Loucy (cell line): Measurements from ENCODE around the gene FGF12.

Experiments used
- H2AFZ ChIP-seq: fragments of 200-600 bp; sonication (generic); 2 replicates; pipeline ENCODE4 v1.6.0; 2016; ENCODE audit warnings: antibody characterized with exemption, mild to moderate bottlenecking, low read length, moderate library complexity
- H3F3A ChIP-seq: fragments of 200-600 bp; 2 replicates; pipeline ENCODE4 v1.6.0; 2016; ENCODE audit warnings: antibody characterized with exemption, low read depth, mild to moderate bottlenecking
- H3K27me3 ChIP-seq: fragments of 200-600 bp; sonication (generic); 2 replicates; pipeline ENCODE4 v1.6.1; 2014; ENCODE audit warnings: low read length, mild to moderate bottlenecking; ENCODE audit not compliant: insufficient read depth, poor library complexity, severe bottlenecking
- H3K36me3 ChIP-seq: fragments of 200-600 bp; sonication (generic); 2 replicates; pipeline ENCODE4 v1.6.1; 2016; ENCODE audit warnings: low read length; ENCODE audit not compliant: insufficient read depth
- H3K4me1 ChIP-seq: fragments of 200-600 bp; sonication (generic); 2 replicates; pipeline ENCODE4 v1.5.1; 2014; ENCODE audit warnings: low read length, mild to moderate bottlenecking; ENCODE audit not compliant: insufficient read depth, poor library complexity, severe bottlenecking
- H3K4me2 ChIP-seq: fragments of 200-600 bp; sonication (generic); 2 replicates; pipeline ENCODE4 v1.6.0; 2014; ENCODE audit warnings: antibody characterized with exemption, low read length, low read depth, mild to moderate bottlenecking; ENCODE audit not compliant: poor library complexity, severe bottlenecking
- H3K4me3 ChIP-seq: fragments of 200-600 bp; sonication (generic); 2 replicates; pipeline ENCODE4 v1.5.1; 2014; ENCODE audit warnings: low read length, mild to moderate bottlenecking, mixed read lengths; ENCODE audit not compliant: poor library complexity, severe bottlenecking
- H3K79me2 ChIP-seq: fragments of 200-600 bp; sonication (generic); 2 replicates; pipeline ENCODE4 v1.6.1; 2014; ENCODE audit warnings: low read length; ENCODE audit not compliant: insufficient read depth
- H3K9ac ChIP-seq: fragments of 200-600 bp; sonication (generic); 2 replicates; pipeline ENCODE4 v1.6.0; 2014; ENCODE audit warnings: mild to moderate bottlenecking, low read depth, low read length, moderate library complexity; ENCODE audit not compliant: poor library complexity, severe bottlenecking
- H3K9me2 ChIP-seq: fragments of 200-600 bp; sonication (generic); replicated peaks from 2 replicates; pipeline ENCODE4 v1.6.1; 2016; ENCODE audit warnings: low read depth, low read length, mixed read lengths
- H3K9me3 ChIP-seq: fragments of 200-600 bp; sonication (generic); 2 replicates; pipeline ENCODE4 v1.6.1; 2014; ENCODE audit warnings: mild to moderate bottlenecking, antibody characterized with exemption, low read length, low read depth; ENCODE audit not compliant: insufficient read depth
- H4K20me1 ChIP-seq: fragments of 200-600 bp; sonication (generic); 2 replicates; pipeline ENCODE4 v1.6.0; 2014; ENCODE audit warnings: antibody characterized with exemption, low read length, mild to moderate bottlenecking; ENCODE audit not compliant: insufficient read depth, poor library complexity, severe bottlenecking
- EZH2phosphoT487 ChIP-seq: fragments of 200-600 bp; IDR thresholded peaks from 2 replicates; pipeline ENCODE4 v1.6.1; 2018; ENCODE audit warnings: antibody characterized with exemption, mild to moderate bottlenecking, moderate library complexity, borderline replicate concordance
- TF ChIP-seq, protein P1 (sequence below): fragments of 200-600 bp; sonication (generic); conservative IDR thresholded peaks from 2 replicates; pipeline ENCODE4 v1.5.1; 2014; ENCODE audit warnings: mild to moderate bottlenecking, antibody characterized with exemption, low read length

The FGF12 gene

DNA sequence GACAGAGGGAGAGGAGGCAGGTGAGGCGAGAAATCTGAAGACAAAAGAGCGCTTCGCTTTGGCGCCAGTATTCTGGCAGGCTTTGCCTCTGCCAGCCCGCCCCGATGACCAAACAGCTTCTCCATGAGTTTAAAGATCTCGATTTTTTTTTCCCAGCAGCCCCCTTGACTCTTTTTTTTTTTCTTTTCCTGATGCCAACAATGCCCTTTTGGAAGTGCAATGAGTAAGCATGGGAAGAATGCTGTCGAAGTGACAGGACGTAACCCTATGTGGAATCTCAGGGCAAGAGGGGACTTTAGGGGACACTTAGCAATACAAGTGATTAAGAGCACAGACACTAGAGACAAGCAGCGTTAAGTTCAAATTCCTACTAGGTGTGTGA, 211.7 kb downstream of the FGF12 start:
- Histone ChIP-seq H3K36me3 (no peaks in the 10 kb centered on the region), H3F3A (no peaks in the 10 kb centered on the region), H4K20me1 (no peaks in the 10 kb centered on the region), H3K4me1 (no peaks in the 10 kb centered on the region), H3K4me2 (no peak overlapping the region), H3K79me2 (no peaks in the 10 kb centered on the region), H2AFZ (no peak overlapping the region), H3K27me3 (no peaks in the 10 kb centered on the region), H3K9me3 (no peaks in the 10 kb centered on the region), H3K4me3 (no peak overlapping the region), H3K9me2 (no peaks in the 10 kb centered on the region), H3K9ac (no peak overlapping the region)
- no peak for TF ChIP-seq EZH2phosphoT487
- TF ChIP-seq, protein P1, sequence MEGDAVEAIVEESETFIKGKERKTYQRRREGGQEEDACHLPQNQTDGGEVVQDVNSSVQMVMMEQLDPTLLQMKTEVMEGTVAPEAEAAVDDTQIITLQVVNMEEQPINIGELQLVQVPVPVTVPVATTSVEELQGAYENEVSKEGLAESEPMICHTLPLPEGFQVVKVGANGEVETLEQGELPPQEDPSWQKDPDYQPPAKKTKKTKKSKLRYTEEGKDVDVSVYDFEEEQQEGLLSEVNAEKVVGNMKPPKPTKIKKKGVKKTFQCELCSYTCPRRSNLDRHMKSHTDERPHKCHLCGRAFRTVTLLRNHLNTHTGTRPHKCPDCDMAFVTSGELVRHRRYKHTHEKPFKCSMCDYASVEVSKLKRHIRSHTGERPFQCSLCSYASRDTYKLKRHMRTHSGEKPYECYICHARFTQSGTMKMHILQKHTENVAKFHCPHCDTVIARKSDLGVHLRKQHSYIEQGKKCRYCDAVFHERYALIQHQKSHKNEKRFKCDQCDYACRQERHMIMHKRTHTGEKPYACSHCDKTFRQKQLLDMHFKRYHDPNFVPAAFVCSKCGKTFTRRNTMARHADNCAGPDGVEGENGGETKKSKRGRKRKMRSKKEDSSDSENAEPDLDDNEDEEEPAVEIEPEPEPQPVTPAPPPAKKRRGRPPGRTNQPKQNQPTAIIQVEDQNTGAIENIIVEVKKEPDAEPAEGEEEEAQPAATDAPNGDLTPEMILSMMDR = no peak

DNA sequence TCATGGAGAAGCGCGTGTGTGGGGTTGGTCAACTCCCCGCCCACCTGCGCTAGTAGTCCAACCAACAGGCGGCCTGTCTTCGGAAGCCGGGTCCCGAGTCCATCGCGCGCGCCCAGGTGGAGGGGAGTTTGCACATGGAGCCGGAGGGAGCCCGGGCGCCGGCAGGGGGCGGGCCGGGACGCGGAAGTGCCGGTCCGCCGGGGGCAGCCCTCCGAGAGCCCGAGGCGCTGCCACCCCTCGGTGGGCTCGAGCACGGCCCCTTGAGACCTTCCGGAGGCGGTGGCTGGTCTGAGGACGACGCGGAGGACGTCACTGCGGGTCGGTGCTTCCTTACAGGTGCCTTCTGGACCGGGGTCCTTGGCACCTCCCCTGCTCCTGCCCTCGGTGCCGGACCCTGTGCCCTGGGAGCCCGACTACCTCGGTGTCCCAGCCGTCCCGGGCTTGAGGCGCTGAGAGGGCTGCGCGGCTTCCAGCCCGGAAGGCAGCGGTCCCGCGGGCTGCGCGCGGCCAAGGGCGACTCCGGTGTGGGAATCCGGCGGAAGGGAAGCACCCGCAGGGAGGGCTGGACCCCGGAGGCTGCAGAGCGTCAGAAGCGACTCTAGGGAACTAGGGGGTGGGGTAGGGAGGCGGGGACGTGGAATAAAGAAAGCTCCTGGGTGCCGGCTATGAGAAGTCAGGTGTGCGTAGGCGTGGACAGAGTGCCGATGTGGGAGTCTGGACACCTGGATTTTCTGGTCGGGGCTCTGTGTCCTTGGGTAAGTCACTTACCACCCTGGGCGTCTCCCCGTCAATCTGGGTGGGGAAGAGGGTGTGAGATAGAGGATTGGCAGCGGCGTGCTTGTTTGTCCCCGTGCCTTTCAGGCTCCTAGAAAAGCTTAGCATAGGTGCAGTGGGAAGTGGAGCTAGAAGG, 212.3 kb downstream of the FGF12 start:
- H3K4me2 ChIP-seq = no peak overlapping the region
- no peak overlapping the region for H3K9ac ChIP-seq
- no peaks in the 10 kb centered on the region for H4K20me1 ChIP-seq
- no peak for TF ChIP-seq EZH2phosphoT487
- TF ChIP-seq, protein P1 = no peak
- no peaks in the 10 kb centered on the region; the same call in 1 of the 2 replicates for H3K9me3 ChIP-seq
- no peak overlapping the region for H2AFZ ChIP-seq
- H3K9me2 ChIP-seq = no peaks in the 10 kb centered on the region
- H3K4me1 ChIP-seq = no peaks in the 10 kb centered on the region
- H3F3A ChIP-seq = no peaks in the 10 kb centered on the region
- no peak overlapping the region for H3K4me3 ChIP-seq
- no peaks in the 10 kb centered on the region for H3K36me3 ChIP-seq
- no peaks in the 10 kb centered on the region for H3K27me3 ChIP-seq
- H3K79me2 ChIP-seq = no peaks in the 10 kb centered on the region

DNA sequence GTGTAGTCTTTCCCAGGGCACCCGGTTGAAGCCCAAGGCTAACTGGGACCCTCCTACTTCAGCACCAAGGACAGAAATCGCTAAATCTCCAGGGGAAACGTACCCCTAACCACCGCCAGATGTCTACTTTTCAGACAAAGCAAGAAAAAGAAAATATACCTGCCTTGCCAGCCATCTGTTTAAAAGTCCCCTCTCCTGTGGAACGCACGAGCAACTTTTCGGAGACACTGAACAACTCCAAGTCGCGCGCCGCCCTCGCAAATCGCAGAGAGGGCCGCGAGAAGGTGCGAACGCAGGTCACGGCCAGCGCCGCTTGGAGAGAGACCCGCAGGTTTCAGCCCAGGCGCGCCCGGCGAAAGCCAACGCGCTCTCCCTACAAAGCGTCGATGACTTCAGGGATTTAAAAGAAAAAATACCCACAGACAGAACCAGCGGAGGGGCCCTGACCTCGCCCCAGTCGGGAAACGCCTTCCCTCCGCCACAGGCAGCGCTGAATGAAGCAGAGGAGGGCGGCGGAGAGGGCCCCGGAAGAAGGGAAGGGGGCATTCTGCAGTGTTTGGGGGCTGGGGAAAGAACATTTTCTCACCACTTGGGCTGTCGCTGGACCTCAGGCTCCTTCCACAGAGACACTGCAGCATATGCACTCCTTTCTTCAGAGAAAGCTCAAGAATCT, 213.1 kb downstream of the FGF12 start:
- Histone ChIP-seq H3K9me2 (no peaks in the 10 kb centered on the region; the same call in 1 of the 2 replicates), H3K4me3 (no peak overlapping the region), H2AFZ (no peak overlapping the region), H4K20me1 (no peaks in the 10 kb centered on the region), H3K79me2 (no peaks in the 10 kb centered on the region), H3K4me2 (no peak overlapping the region), H3K9ac (no peak overlapping the region), H3F3A (no peaks in the 10 kb centered on the region), H3K4me1 (no peaks in the 10 kb centered on the region), H3K9me3 (no peaks in the 10 kb centered on the region; the same call in 1 of the 2 replicates), H3K36me3 (no peaks in the 10 kb centered on the region), H3K27me3 (no peaks in the 10 kb centered on the region)
- TF ChIP-seq, protein P1 = no peak
- TF ChIP-seq EZH2phosphoT487 = no peak
